OCI-LY1 (cell line): ENCODE measurements around the gene ACTN4.

Experiments
- EZH2 ChIP-seq: fragments of 200-600 bp; sonication (generic), shearing (Covaris generic); IDR thresholded peaks from 2 replicates; pipeline ENCODE4 v1.8.0; 2017; ENCODE audit warnings: borderline replicate concordance, mixed run types, mild to moderate bottlenecking, antibody characterized with exemption, low read length, moderate library complexity, mixed read lengths
- TF ChIP-seq, protein P1 (sequence below): fragments of 200-600 bp; sonication (generic), shearing (Covaris generic); IDR thresholded peaks from 2 replicates; pipeline ENCODE4 v1.5.1; 2017; ENCODE audit warnings: mild to moderate bottlenecking, antibody characterized with exemption, low read length, moderate library complexity, mixed read lengths

DNA sequence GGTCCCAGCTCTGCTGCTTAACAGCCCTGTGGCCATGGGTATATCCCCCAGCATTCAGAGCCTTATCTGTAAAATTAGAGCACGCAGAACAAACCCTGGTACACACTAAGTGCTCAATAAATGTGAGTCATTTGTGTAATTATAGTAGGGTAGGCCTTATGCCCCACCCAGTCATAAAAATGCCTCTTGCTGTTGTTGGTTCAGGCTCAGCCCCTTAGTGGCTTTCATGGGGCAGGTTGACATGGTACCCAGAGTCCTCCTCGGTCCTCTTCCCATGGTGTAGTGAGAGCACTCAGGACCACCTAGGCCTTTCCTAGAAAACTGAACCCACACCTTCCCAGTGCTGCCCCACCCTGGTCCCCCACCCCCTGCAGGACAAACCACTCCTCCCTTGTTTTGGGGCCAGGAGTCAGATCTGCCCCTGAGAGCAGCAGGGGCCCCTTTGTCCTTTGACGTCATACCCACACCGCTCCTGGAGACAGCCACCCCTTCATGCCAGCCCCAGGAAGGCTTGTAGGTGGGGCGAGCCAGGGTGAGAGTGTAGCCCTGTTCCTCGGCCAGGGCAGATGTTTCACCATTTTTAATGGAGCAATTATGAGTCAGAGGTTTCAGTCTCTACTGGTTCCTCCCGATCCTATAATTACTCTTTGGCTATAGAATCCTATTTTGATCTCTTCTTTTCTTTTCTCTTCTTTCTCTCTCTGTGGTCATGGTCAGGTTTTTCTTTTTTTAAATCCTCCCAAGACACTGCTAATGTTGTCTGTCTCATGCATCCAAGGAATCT is 36.8 kb downstream of the ACTN4 start:
- TF ChIP-seq, protein P1, sequence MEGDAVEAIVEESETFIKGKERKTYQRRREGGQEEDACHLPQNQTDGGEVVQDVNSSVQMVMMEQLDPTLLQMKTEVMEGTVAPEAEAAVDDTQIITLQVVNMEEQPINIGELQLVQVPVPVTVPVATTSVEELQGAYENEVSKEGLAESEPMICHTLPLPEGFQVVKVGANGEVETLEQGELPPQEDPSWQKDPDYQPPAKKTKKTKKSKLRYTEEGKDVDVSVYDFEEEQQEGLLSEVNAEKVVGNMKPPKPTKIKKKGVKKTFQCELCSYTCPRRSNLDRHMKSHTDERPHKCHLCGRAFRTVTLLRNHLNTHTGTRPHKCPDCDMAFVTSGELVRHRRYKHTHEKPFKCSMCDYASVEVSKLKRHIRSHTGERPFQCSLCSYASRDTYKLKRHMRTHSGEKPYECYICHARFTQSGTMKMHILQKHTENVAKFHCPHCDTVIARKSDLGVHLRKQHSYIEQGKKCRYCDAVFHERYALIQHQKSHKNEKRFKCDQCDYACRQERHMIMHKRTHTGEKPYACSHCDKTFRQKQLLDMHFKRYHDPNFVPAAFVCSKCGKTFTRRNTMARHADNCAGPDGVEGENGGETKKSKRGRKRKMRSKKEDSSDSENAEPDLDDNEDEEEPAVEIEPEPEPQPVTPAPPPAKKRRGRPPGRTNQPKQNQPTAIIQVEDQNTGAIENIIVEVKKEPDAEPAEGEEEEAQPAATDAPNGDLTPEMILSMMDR: no peak
- TF ChIP-seq EZH2: no peak
